ENCODE measurements around the gene SZRD1.
A peak's percentile ranks its signal among the peaks of the same experiment; 100 is the strongest.

Gene SZRD1

GRCh38 chr1:16398371-16398953, 31.4 kb downstream of the SZRD1 start:
- DNase-seq = no peak

GRCh38 chr1:16402742-16403141, 35.7 kb downstream of the SZRD1 start:
- DNase-seq = no peak

- no peak for DNase-seq
Measured at GRCh38 chr1:16405441-16405840, 38.4 kb downstream of the SZRD1 start.

GRCh38 chr1:16406868-16407267, 39.8 kb downstream of the SZRD1 start:
- no peak for DNase-seq

- DNase-seq = no peak
Measured at GRCh38 chr1:16409536-16410152, 42.6 kb downstream of the SZRD1 start.

DNA sequence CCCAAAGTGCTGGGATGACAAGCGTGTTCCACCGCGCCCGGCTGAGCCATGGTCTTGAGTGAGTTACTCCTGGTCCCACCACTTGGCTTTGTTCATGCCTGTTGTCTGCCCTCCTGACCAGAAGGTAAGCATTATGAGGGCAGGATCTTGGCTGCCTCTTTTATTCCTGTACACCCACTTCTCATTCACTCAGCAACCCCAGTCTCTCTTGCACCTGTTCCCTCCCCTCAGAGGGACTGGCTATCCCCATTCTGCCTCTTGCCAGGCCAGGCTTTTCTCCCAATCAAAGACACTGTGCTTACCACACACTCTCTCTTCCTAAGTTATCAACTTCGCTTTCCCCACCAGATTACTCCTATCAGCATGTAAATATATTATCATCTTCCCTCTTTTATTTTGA, 43.8 kb downstream of the SZRD1 start:
- no peak for DNase-seq

- DNase-seq = no peak
Measured at GRCh38 chr1:16413191-16413590, 46.1 kb downstream of the SZRD1 start.

- DNase-seq = peak in 1 of 2 experiments; percentile 31
Measured at GRCh38 chr1:16418823-16419425, 51.9 kb downstream of the SZRD1 start.

DNA sequence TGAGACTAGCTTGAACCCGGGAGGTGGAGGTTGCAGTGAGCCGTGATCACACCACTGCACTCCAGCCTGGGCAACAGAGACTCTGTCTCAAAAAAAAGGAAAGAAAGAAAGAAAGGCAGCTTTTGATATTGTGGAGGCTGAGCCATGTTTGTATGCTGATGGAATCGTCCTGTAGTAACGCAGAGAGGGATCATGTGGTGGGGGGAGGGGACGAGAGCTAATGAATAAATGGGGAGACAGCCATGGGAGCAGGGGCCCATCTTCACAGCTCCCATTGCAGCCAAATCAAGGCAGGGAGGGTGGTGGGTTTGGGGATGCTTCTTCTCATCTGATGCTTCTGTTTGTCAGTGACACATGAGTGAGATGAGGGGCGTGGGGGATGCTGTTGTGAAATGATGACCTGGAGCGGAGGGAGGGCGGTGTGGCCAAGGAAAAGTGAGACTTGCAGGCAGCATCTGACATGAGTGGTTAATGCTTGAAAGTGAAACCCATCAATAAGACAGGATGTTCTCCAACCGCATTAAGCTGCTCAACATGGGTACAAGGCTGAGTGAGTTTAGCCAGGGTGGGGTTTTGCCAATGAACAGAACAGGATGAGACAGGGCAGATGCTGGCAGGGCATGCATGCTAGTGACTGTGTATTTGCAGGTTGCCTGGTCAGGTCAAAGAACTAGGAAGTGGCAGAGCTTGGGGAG, 53.5 kb downstream of the SZRD1 start:
- DNase-seq = peak; percentile 69 to 80

DNA sequence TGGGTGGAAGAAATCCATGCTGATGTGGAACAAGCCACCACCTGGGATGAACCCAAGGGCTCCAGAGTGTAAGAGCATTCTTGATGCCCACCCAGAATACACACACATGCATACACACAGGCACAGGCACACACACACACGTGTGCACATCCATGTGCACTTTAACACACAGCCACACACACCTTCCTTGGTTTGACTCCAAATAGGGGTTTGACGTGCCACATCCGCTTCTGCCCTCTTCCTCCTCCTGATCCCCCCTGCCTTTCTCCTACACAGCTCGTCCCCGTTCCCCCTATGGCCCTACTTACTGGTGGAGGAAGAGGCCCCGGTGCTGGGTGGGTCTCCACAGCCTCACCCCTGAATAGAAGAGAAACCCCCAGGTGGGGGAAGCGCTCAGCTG, 54.2 kb downstream of the SZRD1 start:
- DNase-seq = no peak

GRCh38 chr1:16422041-16422440, 55.0 kb downstream of the SZRD1 start:
- DNase-seq = no peak

DNA sequence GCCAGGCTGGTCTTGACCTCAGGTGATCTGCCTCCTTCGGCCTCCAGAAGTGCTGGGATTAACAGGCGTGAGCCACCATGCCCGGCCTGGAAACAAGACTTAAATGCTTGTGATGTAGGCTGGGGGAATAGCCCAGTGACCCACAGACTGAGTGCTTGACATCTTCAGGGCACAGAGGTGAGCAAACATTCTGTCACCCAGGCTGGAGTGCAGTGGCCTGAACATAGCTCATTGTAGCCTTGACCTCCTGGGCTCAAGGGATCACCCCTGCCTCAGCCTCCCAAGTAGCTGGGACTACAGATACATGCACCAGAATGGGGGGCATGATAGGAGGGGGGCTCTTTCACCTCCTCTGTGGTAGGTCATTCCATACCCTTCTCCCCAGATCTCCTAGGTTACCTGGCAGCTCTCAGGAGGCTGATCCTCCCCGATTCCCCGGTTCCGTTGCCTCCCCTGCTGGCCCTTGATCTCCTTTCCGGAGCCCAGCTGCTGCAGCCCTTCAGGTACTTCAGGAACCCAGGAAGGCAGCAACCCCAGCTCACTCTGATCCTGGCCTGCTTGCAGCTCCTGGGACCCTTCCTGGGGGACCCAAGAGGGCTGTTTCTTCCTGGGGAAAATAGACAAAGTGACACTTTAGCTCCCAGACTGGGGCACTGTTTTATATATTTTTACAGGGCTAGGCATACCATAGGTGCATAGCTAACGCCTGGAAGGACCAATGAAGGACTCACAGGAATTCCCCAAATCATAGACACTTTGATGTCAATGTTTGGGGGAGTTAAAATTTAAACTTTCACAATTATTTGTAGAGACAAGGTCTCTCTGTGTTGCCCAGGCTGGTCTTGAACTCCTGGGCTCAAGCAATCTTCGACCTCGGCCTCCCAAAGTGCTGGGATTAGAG, 58.3 kb downstream of the SZRD1 start:
- no peak for DNase-seq

GRCh38 chr1:16430606-16431005, 63.6 kb downstream of the SZRD1 start:
- no peak for DNase-seq

DNA sequence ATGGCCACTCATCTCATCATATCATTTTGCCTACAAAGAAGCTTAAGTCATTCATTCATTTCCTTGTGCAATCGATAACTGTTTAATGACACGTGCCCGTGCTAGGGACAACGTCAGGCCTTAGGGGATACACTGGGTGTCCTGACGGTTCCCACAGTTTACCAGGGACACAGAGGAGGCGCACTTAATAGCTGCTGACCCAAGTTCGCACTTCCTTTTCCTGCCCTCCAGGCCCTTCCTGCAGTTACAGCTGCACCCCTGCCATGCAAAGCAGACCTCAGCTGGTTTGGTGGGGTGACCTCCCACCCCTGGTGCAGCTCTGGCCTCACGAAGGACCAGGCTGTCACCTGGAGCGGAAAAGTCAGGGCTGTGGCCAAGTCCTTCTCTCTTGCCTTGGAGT, 66.0 kb downstream of the SZRD1 start:
- no peak for DNase-seq

DNA sequence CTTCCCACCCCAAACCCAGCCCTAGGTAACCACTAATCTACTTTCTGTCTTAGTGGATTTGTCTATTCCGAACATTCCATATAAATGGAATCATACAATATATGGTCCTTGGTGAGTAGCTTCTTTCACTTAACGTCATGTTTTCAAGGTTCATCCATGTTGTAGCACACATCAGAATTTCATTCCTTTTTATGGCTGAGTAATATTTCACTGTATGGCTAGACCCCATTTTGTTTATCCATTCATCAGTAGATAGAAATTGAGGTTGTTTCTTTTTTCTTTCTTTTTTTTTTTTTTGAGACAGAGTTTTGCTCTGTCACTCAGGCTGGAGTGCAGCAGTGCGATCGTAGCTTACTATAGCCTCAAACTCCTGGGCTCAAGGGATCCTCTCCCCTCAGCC, 67.0 kb downstream of the SZRD1 start:
- DNase-seq = no peak

GRCh38 chr1:16434501-16434900, 67.5 kb downstream of the SZRD1 start:
- DNase-seq = no peak

DNA sequence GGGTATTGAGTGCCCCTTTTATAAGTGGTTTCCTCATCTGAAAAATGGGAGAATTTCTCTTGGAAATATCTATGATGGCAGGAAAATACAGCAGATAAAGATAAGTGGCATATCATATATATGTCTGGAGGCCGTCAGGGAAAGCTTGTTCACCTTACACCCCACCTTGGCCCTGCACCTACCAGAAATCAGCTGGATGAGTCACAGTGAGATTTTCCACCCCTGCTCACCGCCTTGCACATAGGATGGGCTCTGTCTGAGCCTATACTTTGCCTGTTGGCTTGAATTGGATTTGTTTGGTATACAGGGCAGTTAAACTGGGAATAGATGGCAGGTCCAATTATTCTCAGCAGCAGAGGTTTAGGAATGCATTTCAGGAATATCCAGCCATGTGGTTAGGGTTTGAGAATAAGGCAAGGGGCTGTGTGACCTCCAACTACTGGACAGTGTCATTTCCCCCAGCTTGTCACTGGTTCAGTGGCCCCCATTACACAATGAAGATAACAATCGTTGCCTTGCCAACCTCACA, 70.0 kb downstream of the SZRD1 start, which contains the start of gene SPATA21:
Gene SPATA21 (minus strand): TSS at position 479 of the 529 bp plus-strand sequence. CDS start 6,053 bp downstream, outside the sequence.
- no peak for DNase-seq

DNA sequence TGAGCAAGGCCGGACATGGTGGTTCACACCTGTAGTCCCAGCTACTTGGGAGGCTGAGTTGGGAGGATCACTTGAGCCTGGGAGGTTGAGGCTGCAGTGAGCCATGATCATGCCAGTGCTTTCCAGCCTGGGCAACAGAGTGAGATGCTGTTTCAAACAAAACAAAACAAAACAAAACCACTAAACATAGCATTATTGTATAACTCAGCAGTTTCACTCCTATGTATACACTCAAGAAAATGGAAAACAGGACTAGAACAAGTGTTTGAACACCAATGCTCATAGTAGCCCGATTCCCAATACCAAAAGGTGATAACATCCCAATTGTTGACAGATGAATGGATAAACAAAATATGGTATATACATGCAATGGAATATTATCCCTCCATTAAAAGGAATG, 71.5 kb downstream of the SZRD1 start:
- DNase-seq = no peak

DNA sequence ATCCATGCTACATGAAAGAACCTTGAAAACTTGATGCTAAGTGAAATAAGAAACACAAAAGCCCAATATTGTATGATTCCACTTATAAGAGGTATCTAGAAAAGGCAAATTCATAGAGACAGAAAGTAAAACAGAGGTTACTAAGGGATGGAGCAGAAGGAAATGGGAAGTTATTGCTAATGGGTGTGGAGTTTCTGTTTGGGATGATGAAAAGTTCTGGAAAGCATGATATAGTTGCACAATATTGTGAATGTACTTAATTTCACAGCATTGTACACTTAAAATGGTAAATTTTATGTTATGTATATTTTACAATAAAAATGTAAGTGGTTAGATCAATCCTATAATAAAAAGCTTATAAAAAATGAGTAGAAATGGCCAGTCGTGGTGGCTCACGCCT, 71.9 kb downstream of the SZRD1 start:
- DNase-seq = no peak

GRCh38 chr1:16440131-16440469, 73.1 kb downstream of the SZRD1 start:
- DNase-seq = no peak

- DNase-seq = peak; percentile 98
Measured at GRCh38 chr1:16440470-16441281, 73.6 kb downstream of the SZRD1 start, which contains the start of gene NECAP2. NECAP2 (plus strand) TSS chr1:16440724; CDS start chr1:16440762, 38 bp downstream.

DNA sequence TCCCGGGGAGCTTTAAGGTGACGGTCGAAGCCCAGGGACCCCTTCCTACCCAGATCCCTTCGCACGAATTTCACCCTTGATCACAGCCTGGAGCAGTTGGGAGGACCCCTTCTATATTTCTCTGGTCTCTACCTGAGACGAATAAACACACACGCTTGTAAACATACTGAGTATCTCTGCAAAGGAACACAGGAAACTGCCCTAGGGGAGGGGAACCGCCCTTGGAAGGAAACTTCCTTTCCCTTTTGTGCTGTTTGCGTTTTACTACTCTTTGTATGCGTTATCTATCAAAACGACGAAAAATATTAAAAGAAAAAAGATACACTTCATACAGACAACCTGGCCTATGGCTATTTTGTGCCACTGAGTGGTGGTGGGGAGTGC, 74.2 kb downstream of the SZRD1 start:
- DNase-seq = no peak
